ENCODE measurements around the gene LUZP2.

GRCh38 chr11:24896118-24896835 is 399.4 kb downstream of the LUZP2 start:
- TF ChIP-seq CBX3 (IDR thresholded peaks at IDR 0.05; ENCODE audit: borderline replicate concordance in 1 of 2, low read length in 2 of 2) = no peak
- no peak for TF ChIP-seq SP1 (CRISPR knock-in tag; IDR thresholded peaks at IDR 0.05)
- TF ChIP-seq SP2 (IDR thresholded peaks at IDR 0.05; ENCODE audit: extremely low read depth, low read depth, low read length, poor library complexity, severe bottlenecking) = no peak
- no peak for TF ChIP-seq SRF (CRISPR knock-in tag; IDR thresholded peaks at IDR 0.05)
